Measurements from ENCODE around the gene UST. TPM values are rescaled to one million over a fixed set of nuclear protein-coding genes. Genes with fewer than 3 reads are reported as not detected.

Gene UST
- total RNA-seq, 1 experiment from 2014 or later, result 10.0 TPM

DNA sequence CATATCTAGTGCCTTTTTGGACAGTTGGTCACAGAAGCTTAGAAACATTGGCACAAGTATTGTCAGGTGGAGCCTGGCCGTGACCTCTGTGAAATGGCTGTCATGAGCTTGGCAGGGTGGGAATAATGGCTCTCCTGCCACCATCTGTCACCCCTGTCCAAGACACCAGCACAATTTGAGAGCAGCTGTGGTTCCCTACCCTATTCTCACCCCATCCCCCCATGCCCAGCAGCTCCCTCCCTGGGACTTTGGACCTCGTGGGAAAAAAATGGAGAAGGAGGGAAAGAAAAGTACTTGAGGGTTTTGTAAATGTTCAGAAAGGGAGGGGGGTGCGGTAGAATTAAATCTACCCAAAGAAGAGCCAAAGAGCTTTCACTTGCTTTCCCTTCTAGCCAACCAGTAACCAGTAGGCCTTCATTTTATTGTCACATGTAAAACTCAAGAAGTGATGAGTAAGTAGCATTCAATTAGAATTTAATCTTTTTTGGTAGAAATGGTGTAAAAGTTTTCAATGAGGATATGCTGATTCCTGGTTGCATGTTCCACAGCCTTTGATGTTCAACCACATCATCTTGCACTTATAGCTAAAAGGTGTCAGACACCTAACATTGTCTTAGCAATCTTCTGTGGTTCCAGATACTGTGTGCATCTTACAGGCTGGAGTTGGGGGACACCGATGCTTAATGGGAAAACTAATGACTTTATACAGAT is 307.2 kb downstream of the UST start:
- no TSS peak for BruUV-seq (replicated peaks)
- POLR2A ChIA-PET, result interaction anchor here (0.7 to 1.4 kb wide), 4 partner anchors 9 to 841 kb away, joined by 3 to 8 read pairs (median 3); no protein-coding TSS in a partner anchor
- no peaks in the 10 kb centered on the region for H3K27me3 Mint-ChIP-seq (ENCODE audit: insufficient read depth, unreplicated experiment)
- TF ChIP-seq, protein P1, sequence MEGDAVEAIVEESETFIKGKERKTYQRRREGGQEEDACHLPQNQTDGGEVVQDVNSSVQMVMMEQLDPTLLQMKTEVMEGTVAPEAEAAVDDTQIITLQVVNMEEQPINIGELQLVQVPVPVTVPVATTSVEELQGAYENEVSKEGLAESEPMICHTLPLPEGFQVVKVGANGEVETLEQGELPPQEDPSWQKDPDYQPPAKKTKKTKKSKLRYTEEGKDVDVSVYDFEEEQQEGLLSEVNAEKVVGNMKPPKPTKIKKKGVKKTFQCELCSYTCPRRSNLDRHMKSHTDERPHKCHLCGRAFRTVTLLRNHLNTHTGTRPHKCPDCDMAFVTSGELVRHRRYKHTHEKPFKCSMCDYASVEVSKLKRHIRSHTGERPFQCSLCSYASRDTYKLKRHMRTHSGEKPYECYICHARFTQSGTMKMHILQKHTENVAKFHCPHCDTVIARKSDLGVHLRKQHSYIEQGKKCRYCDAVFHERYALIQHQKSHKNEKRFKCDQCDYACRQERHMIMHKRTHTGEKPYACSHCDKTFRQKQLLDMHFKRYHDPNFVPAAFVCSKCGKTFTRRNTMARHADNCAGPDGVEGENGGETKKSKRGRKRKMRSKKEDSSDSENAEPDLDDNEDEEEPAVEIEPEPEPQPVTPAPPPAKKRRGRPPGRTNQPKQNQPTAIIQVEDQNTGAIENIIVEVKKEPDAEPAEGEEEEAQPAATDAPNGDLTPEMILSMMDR (IDR thresholded peaks at IDR 0.05; ENCODE audit: unreplicated experiment), result no peak
- DNase-seq (ENCODE audit: unreplicated experiment), result no peak
- peaks cover 11% of the 10 kb centered on the region for H3K4me1 Mint-ChIP-seq (ENCODE audit: insufficient read depth, unreplicated experiment)
- H3K36me3 Mint-ChIP-seq (ENCODE audit: insufficient read depth, unreplicated experiment), result no peaks in the 10 kb centered on the region
- no peak overlapping the region for H3K4me3 Mint-ChIP-seq (ENCODE audit: unreplicated experiment)
- CTCF ChIA-PET, result interaction anchor here (0.7 to 0.8 kb wide), 2 partner anchors 24 to 462 kb away, joined by 3 to 4 read pairs; no protein-coding TSS in a partner anchor
- no peak overlapping the region for H3K27ac Mint-ChIP-seq (ENCODE audit: low read depth, unreplicated experiment)
- no peaks in the 10 kb centered on the region for H3K9me3 Mint-ChIP-seq (ENCODE audit: unreplicated experiment)
- intact Hi-C loops (cut with micrococcal nuclease), result no loop called here

DNA sequence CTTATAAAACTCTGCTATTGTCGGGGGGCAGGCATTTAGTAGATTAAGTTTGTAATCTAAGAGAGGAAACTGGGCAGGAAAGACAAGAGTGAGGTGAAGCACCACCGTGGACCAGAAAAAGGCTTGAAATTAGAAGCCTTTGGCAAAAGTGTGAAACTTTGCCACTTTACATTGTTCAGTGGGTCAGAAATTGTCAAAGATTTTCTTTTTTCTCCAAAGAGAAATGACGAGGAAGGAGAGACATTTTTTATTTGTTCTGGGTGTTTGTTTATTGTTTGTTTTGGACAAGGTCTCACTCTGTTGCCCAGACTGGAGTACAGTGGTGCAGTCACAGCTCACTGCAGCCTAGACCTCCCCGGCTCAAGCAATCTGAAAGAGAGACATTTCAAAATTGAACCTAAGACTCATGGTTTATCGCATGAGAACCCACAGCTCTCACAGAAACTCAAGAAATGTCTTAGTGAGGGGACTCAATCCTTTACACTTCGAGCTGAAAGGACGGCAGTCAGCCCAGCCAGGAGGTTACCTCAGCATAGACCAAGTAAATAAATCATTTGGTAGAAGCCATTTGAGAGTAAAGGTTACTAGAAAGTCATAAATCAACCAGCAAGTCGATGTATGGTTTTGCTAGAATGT is 307.8 kb downstream of the UST start:
- POLR2A ChIA-PET, result interaction anchor here (0.7 to 1.4 kb wide), 3 partner anchors 9 to 841 kb away, joined by 3 to 8 read pairs (median 3); no protein-coding TSS in a partner anchor
- CTCF ChIA-PET, result interaction anchor here (0.7 to 1.6 kb wide), 2 partner anchors 22 to 23 kb away, joined by 4 to 6 read pairs; no protein-coding TSS in a partner anchor
- intact Hi-C loops (cut with micrococcal nuclease), result no loop called here
- no peaks in the 10 kb centered on the region for H3K36me3 Mint-ChIP-seq (ENCODE audit: insufficient read depth, unreplicated experiment)
- H3K27ac Mint-ChIP-seq (ENCODE audit: low read depth, unreplicated experiment), result no peak overlapping the region
- peaks cover 5% of the 10 kb centered on the region for H3K4me1 Mint-ChIP-seq (ENCODE audit: insufficient read depth, unreplicated experiment)
- DNase-seq (ENCODE audit: unreplicated experiment), result no peak
- no peak overlapping the region for H3K4me3 Mint-ChIP-seq (ENCODE audit: unreplicated experiment)
- no TSS peak for BruUV-seq (replicated peaks)
- no peaks in the 10 kb centered on the region for H3K9me3 Mint-ChIP-seq (ENCODE audit: unreplicated experiment)
- TF ChIP-seq, protein P1 (IDR thresholded peaks at IDR 0.05; ENCODE audit: unreplicated experiment), result no peak
- no peaks in the 10 kb centered on the region for H3K27me3 Mint-ChIP-seq (ENCODE audit: insufficient read depth, unreplicated experiment)

DNA sequence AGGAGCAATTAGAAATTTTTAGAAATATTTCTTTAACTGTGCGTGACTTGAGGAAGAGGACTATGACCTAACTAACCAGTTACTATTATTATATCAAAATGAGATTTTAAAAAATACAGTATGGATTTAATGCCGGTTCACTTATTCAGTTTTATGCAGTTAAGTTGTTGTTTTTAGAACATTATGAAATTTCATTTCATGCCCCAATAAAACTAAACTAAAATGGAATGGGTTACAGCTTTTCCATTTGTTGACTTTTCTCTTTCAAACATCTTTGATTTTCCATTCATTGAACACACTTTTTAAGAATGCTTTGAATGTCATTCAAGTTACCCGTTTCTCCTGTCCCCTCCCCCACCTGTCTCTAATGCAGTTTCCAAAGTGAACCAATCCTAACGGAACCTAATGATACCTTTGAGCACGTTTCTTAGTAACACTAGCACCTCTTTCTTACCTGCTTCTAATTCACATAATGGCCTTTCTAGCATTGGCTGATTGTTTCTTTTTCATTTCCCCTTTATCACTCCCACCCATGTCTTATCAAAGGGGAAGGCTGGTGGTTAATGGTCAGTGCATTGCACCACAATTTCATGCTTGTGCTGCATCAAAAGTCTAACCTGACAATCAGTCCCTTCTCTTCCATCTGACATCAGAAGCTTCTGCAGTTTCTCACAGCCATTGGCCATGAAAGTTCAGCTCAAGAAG is 308.5 kb downstream of the UST start:
- Mint-ChIP-seq H3K27me3 (ENCODE audit: insufficient read depth, unreplicated experiment) (no peaks in the 10 kb centered on the region), H3K36me3 (ENCODE audit: insufficient read depth, unreplicated experiment) (no peaks in the 10 kb centered on the region), H3K9me3 (ENCODE audit: unreplicated experiment) (no peaks in the 10 kb centered on the region), H3K4me3 (ENCODE audit: unreplicated experiment) (no peak overlapping the region), H3K27ac (ENCODE audit: low read depth, unreplicated experiment) (no peak overlapping the region), H3K4me1 (ENCODE audit: insufficient read depth, unreplicated experiment) (no peaks in the 10 kb centered on the region)
- BruUV-seq (replicated peaks), result no TSS peak
- POLR2A ChIA-PET, result interaction anchor here (1.1 to 1.4 kb wide), 3 partner anchors 10 to 22 kb away, joined by 3 to 8 read pairs (median 4); no protein-coding TSS in a partner anchor
- no peak for DNase-seq (ENCODE audit: unreplicated experiment)
- intact Hi-C loops (cut with micrococcal nuclease), result no loop called here
- CTCF ChIA-PET, result interaction anchor here (1.6 kb wide), 1 partner anchor 23 kb away, joined by 6 read pairs; no protein-coding TSS in a partner anchor
- TF ChIP-seq, protein P1 (IDR thresholded peaks at IDR 0.05; ENCODE audit: unreplicated experiment), result no peak

All from MCF 10A (cell line).